Cardiac muscle cell (in vitro differentiated cells and primary cell): ENCODE results near the gene C16orf86. TPM values are rescaled to one million over a fixed set of nuclear protein-coding genes. Genes with fewer than 3 reads are reported as not detected.

Source experiments
- DNase-seq, 2 donors: peaks; one replicate each; pipeline versions ENCODE4 v3.0.0 to v3.0.0-alpha.2; 2010 to 2017; ENCODE audit warnings: low read depth in 1 of 2, low spot score in 1 of 2
- H3K27ac ChIP-seq: fragments of 200-600 bp; sonication (generic); 2 replicates; pipeline ENCODE4 v1.5.1; 2016
- H3K27me3 ChIP-seq: fragments of 200-600 bp; sonication (generic); 2 replicates; pipeline ENCODE4 v1.6.0; 2016; ENCODE audit warnings: control low read depth
- H3K36me3 ChIP-seq: fragments of 200-600 bp; sonication (generic); 2 replicates; pipeline ENCODE4 v1.5.1; 2016; ENCODE audit warnings: control low read depth
- H3K4me1 ChIP-seq: fragments of 200-600 bp; sonication (generic); 2 replicates; pipeline ENCODE4 v1.8.1; 2017; ENCODE audit warnings: low read depth, mild to moderate bottlenecking, mixed run types
- H3K4me3 ChIP-seq: fragments of 200-600 bp; sonication (generic); 2 replicates; pipeline ENCODE4 v1.5.1; 2016; ENCODE audit warnings: mild to moderate bottlenecking
- H3K9me3 ChIP-seq: fragments of 200-600 bp; sonication (generic); 2 replicates; pipeline ENCODE4 v1.5.1; 2017; ENCODE audit warnings: low read depth, mild to moderate bottlenecking, control low read depth
- CTCF ChIP-seq: IDR thresholded peaks from 2 replicates; pipeline ENCODE4 v1.5.1; 2012; ENCODE audit warnings: low read depth, mild to moderate bottlenecking, low read length
- polyA plus RNA-seq: library from polyadenylated mRNA; unstranded; fragments of >200 nt; fragmentation: Nextera tagmentation; extraction: Ambion mirVana; gene quantifications from 2 replicates; pipeline ENCODE4 v1.2.1, GENCODE V29; 2016
- total RNA-seq: library from RNA; depleted of rRNA; stranded (reverse); fragments of >200 nt; gene quantifications from 2 replicates; pipeline ENCODE4 v1.2.3, GENCODE V29; 2016

Gene C16orf86
- total and polyA plus RNA-seq, 2 experiments from 2014 or later, result 5.1 to 13.0 TPM

- no peak for TF ChIP-seq CTCF
- H3K4me3 ChIP-seq, result no peak overlapping the region
Measured at GRCh38 chr16:67697422-67698185, 31.0 kb downstream of the C16orf86 start.

GRCh38 chr16:67699265-67699664 is 32.7 kb downstream of the C16orf86 start:
- H3K36me3 ChIP-seq, result no peaks in the 10 kb centered on the region
- no peak overlapping the region for H3K27ac ChIP-seq
- no peak overlapping the region for H3K4me3 ChIP-seq
- no peak for DNase-seq
- H3K4me1 ChIP-seq, result no peaks in the 10 kb centered on the region
- TF ChIP-seq CTCF, result no peak
- H3K27me3 ChIP-seq, result peaks cover 74% of the 10 kb centered on the region
- no peaks in the 10 kb centered on the region for H3K9me3 ChIP-seq

More at GRCh38 chr16:67697422-67698185, 31.0 kb downstream of the C16orf86 start:
- H3K4me1 ChIP-seq, result no peaks in the 10 kb centered on the region
- no peak for DNase-seq
- no peaks in the 10 kb centered on the region for H3K36me3 ChIP-seq
- no peaks in the 10 kb centered on the region for H3K9me3 ChIP-seq
- peaks cover 74% of the 10 kb centered on the region for H3K27me3 ChIP-seq
- H3K27ac ChIP-seq, result no peak overlapping the region

DNA sequence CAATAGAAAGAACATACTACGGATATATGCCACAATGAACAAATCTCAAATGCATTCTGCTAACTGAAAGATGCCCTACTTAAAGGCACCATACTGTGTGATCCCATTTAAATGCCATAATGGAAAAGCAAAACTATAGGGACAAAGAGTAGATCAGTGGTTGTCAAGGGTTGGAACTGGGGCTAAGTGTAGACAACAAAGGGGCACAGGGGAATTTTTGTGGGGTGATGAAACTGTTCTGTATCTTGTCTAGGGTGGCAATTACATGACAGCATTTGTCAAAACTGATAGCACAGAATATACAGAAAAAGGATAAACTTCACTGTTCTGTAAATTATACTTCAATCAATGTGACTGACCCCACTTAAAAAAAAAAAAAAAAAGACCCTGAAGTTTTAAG is 34.8 kb downstream of the C16orf86 start:
- no peak overlapping the region for H3K4me3 ChIP-seq
- TF ChIP-seq CTCF, result no peak
- H3K4me1 ChIP-seq, result no peaks in the 10 kb centered on the region
- no peaks in the 10 kb centered on the region for H3K9me3 ChIP-seq
- DNase-seq, result no peak
- no peak overlapping the region for H3K27ac ChIP-seq
- no peaks in the 10 kb centered on the region for H3K36me3 ChIP-seq
- peaks cover 73% of the 10 kb centered on the region for H3K27me3 ChIP-seq

DNA sequence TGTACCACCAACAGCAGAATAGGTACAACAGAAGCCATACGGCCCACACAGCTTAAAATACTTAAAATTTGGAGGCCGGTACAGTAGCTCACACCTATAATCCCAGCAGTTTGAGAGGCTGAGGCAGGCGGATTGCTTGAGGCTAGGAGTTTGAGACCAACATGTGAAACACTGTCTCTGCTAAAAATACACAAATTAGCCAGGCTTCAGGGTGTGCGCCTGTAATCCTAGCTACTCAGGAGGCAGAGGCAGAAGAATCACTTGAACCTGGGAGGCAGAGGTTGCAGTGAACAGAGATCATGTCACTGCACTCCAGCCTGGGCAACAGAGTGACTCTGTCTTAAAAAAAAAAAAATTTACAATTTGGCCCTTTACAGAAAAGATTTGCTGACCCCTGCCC is 35.5 kb downstream of the C16orf86 start:
- DNase-seq, result no peak
- no peaks in the 10 kb centered on the region for H3K4me1 ChIP-seq
- TF ChIP-seq CTCF, result no peak
- no peaks in the 10 kb centered on the region for H3K9me3 ChIP-seq
- no peak overlapping the region for H3K27ac ChIP-seq
- H3K27me3 ChIP-seq, result peaks cover 68% of the 10 kb centered on the region
- no peaks in the 10 kb centered on the region for H3K36me3 ChIP-seq
- H3K4me3 ChIP-seq, result no peak overlapping the region

GRCh38 chr16:67703626-67704025 is 37.0 kb downstream of the C16orf86 start:
- Histone ChIP-seq H3K36me3 (no peaks in the 10 kb centered on the region), H3K4me3 (no peak overlapping the region), H3K27ac (no peak overlapping the region), H3K27me3 (peaks cover 67% of the 10 kb centered on the region), H3K4me1 (no peaks in the 10 kb centered on the region), H3K9me3 (no peaks in the 10 kb centered on the region)
- DNase-seq, result no peak
- TF ChIP-seq CTCF, result no peak
